ENCODE results near the gene HSD17B10.

Gene HSD17B10

DNA sequence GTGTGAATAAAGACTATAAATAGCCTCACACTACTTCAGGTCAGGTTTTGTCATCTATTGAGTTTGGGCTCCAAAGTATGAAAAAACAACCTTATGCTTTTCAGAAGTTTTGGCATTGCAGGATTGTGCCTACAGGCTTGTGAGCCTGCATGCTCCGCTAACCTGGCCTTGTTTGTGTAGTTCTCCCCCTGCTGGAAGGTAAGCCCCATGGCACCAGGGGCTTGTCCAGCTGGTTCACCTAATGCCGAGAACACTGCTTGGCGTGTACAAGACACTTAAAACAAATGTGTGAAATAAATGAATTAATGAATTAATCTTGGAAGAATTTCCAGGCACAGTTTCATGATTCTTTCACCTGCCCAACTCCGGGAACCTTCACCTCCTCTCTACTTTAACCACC, 1.8 kb upstream of the HSD17B10 start:
- Histone ChIP-seq H3K36me3 (peaks cover 15% of the 10 kb centered on the region), H3K27ac (no peak overlapping the region), H3K4me3 (ENCODE audit: low read depth, low read length) (no peak overlapping the region), H3K9me3 (ENCODE audit: severe bottlenecking) (no peaks in the 10 kb centered on the region), H3K27me3 (ENCODE audit: insufficient read depth, low read depth, severe bottlenecking) (peaks cover 37% of the 10 kb centered on the region)
- TF ChIP-seq, protein P1, sequence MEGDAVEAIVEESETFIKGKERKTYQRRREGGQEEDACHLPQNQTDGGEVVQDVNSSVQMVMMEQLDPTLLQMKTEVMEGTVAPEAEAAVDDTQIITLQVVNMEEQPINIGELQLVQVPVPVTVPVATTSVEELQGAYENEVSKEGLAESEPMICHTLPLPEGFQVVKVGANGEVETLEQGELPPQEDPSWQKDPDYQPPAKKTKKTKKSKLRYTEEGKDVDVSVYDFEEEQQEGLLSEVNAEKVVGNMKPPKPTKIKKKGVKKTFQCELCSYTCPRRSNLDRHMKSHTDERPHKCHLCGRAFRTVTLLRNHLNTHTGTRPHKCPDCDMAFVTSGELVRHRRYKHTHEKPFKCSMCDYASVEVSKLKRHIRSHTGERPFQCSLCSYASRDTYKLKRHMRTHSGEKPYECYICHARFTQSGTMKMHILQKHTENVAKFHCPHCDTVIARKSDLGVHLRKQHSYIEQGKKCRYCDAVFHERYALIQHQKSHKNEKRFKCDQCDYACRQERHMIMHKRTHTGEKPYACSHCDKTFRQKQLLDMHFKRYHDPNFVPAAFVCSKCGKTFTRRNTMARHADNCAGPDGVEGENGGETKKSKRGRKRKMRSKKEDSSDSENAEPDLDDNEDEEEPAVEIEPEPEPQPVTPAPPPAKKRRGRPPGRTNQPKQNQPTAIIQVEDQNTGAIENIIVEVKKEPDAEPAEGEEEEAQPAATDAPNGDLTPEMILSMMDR (IDR thresholded peaks at IDR 0.05; ENCODE audit: low read depth, low read length), result peak; percentile 89
- peak; percentile 75 for DNase-seq

DNA sequence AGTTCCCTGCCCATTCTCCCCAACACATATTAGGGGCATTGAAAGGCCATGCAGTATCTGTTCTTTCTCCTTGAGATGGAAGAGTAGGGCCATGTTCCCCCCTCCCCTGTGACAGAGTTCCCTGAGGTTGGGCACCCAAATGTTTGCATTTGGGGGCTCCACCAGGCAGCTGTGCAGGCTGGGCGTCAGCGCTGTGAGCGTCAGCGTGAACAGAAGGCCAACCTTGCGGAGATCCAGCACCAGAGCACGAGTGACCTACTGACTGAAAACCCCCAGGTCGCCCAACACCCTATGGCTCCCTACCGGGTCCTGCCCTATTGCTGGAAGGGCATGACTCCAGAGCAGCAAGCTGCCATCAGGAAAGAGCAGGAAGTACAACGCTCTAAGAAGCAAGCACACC, 3.9 kb downstream of the HSD17B10 start:
- TF ChIP-seq, protein P1 (IDR thresholded peaks at IDR 0.05; ENCODE audit: low read depth, low read length), result no peak
- H3K36me3 ChIP-seq, result peaks cover 25% of the 10 kb centered on the region
- H3K4me3 ChIP-seq (ENCODE audit: low read depth, low read length), result no peak overlapping the region
- no peak for DNase-seq
- no peaks in the 10 kb centered on the region for H3K27me3 ChIP-seq (ENCODE audit: insufficient read depth, low read depth, severe bottlenecking)
- no peaks in the 10 kb centered on the region for H3K9me3 ChIP-seq (ENCODE audit: severe bottlenecking)
- H3K27ac ChIP-seq, result no peak overlapping the region

DNA sequence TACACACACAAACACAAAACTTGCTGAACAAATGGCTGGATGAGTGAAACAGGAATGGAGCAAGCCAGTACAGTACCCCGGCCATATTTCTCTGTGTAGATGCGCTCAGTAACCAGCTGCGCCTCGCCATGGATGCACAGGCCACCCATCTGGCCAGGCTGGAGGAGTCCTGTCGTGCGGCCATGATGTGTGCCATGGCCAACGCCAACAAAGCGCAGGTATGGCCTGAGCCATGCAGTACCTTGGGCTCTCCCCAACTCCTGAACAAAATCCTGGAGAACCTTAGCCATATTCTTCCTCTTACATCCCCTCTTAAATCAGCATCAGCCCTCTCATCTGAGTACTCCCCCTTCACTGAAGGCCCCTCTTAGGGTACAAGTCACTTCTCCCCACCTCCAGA, 4.4 kb downstream of the HSD17B10 start:
- Histone ChIP-seq H3K27me3 (ENCODE audit: insufficient read depth, low read depth, severe bottlenecking) (no peaks in the 10 kb centered on the region), H3K9me3 (ENCODE audit: severe bottlenecking) (no peaks in the 10 kb centered on the region), H3K36me3 (peaks cover 25% of the 10 kb centered on the region), H3K27ac (no peak overlapping the region), H3K4me3 (ENCODE audit: low read depth, low read length) (no peak overlapping the region)
- TF ChIP-seq, protein P1 (IDR thresholded peaks at IDR 0.05; ENCODE audit: low read depth, low read length), result no peak
- DNase-seq, result no peak

DNA sequence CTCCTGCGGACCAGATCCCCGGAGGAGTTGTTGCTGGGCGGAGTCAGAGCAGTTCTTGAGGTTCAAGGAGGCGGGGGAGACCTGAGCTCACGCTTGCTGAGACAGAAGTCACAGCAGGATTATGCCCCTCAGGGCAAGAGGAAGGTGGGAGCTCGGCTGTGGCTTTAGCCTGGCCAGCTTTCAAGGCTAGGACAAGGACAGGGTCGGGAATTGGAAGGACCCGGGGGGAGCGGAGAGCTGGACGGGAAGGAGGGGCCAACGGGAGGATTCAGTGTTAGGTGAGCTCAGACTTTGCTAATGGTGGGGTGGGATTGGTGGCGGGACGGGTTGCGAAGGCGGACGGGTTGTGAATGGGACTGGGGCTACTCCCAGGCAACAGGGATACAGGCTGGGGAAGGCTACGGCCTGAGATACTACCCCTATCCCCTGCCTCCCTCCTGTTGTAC, 11.3 kb downstream of the HSD17B10 start, which contains the start of gene RIBC1:
RIBC1 (plus strand) TSS at position 13 of the 446 bp plus-strand sequence. CDS start 3,404 bp downstream, outside the sequence.
- Histone ChIP-seq H3K36me3 (peaks cover 31% of the 10 kb centered on the region), H3K27ac (peak within 1 kb of the TSS; percentile 98), H3K4me3 (ENCODE audit: low read depth, low read length) (peak within 1 kb of the TSS; percentile 87), H3K9me3 (ENCODE audit: severe bottlenecking) (no peaks in the 10 kb centered on the region), H3K27me3 (ENCODE audit: insufficient read depth, low read depth, severe bottlenecking) (no peaks in the 10 kb centered on the region)
- TF ChIP-seq, protein P1 (IDR thresholded peaks at IDR 0.05; ENCODE audit: low read depth, low read length), result no peak
- DNase-seq, result no peak

DNA sequence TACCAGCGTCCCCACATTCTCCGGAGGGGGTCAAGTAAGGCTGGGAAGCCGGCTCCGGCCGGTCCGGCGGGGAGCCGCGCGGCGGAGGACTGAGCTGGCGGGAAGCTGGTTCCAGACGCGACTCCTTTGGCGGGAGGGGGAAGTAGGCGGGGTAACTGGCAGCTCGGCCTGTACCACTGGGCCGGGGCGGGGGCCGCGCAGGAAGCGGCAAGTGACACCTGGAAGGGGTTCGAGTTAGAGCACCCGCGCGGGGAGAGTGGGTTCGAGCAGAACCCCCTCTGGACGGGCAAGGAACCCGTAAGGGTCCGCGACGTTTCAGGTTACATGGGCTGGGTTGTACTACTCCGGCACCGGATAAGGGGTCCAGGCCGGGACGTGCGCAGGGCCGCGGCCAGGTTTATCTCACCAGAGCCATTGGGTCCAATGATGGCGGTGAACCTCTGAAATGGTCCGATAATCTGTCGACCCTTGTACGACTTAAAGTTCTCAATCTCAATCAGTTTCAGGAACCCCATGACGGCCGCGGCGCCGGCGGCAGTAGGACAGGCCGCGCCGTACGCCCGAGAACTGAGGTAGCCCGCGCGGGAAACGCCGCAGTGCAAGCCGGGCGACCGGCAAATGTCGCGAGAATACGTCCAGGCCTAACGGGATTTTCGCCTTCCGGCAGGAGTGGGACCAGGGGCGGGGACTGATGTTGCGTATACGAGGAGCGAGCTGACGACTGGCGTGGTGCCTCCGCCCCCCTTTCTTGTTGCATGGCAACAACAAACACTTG, 11.9 kb downstream of the HSD17B10 start, which contains the start of gene SMC1A:
SMC1A (minus strand) TSS at position 569 of the 775 bp plus-strand sequence; CDS start at position 515, 54 bp downstream.
- peak; percentile 99 for DNase-seq
- H3K9me3 ChIP-seq (ENCODE audit: severe bottlenecking), result no peaks in the 10 kb centered on the region
- H3K27me3 ChIP-seq (ENCODE audit: insufficient read depth, low read depth, severe bottlenecking), result no peaks in the 10 kb centered on the region
- TF ChIP-seq, protein P1 (IDR thresholded peaks at IDR 0.05; ENCODE audit: low read depth, low read length), result no peak
- peaks cover 35% of the 10 kb centered on the region for H3K36me3 ChIP-seq
- H3K27ac ChIP-seq, result peak within 1 kb of the TSS; percentile 98
- peak within 1 kb of the TSS; percentile 87 for H3K4me3 ChIP-seq (ENCODE audit: low read depth, low read length)

All from WERI-Rb-1 (cell line).